ENCODE data around the gene FNBP1. TPM values are rescaled to one million over a fixed set of nuclear protein-coding genes. Genes with fewer than 3 reads are reported as not detected.

The FNBP1 gene
- total RNA-seq, 1 donor from 2014 or later = 12.1 TPM

DNA sequence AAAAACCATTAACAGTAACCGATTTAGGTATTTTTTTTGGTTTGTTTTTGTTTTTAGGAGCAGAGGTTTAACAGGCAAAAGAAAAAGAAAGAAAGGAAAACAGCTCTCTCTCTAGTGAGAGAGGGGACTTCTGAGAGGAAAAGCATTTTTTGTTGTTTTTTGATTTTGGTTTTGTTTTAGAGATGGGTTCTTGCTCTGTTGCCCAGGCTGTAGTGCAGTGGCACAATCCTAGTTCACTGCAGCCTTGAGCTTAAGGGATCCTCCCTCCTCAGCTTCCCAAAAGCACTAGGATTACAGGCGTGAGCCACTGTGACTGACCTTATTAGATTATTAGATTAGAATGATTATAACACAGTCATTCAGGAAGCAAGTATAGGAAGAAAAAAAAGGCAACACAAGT is 197.6 kb downstream of the FNBP1 start:
- H3K4me3 ChIP-seq (ENCODE audit: low read depth, low read length) = no peak overlapping the region
- no peaks in the 10 kb centered on the region for H3K36me3 ChIP-seq (ENCODE audit: control insufficient read depth, insufficient read depth, low read length)
- no peaks in the 10 kb centered on the region for H3K27me3 ChIP-seq (ENCODE audit: control insufficient read depth, insufficient read depth, low read length)
- TF ChIP-seq CTCF (IDR thresholded peaks at IDR 0.05; ENCODE audit: insufficient read depth, low read length, poor library complexity, severe bottlenecking) = no peak
- no peak for DNase-seq (ENCODE audit: low read depth)

- no peaks in the 10 kb centered on the region for H3K27me3 ChIP-seq (ENCODE audit: control insufficient read depth, insufficient read depth, low read length)
- no peaks in the 10 kb centered on the region for H3K36me3 ChIP-seq (ENCODE audit: control insufficient read depth, insufficient read depth, low read length)
- no peak for DNase-seq (ENCODE audit: low read depth)
- no peak overlapping the region for H3K4me3 ChIP-seq (ENCODE audit: low read depth, low read length)
- no peak for TF ChIP-seq CTCF (IDR thresholded peaks at IDR 0.05; ENCODE audit: insufficient read depth, low read length, poor library complexity, severe bottlenecking)
Observed at GRCh38 chr9:129841071-129841470, 201.9 kb downstream of the FNBP1 start.

- no peak for TF ChIP-seq CTCF (IDR thresholded peaks at IDR 0.05; ENCODE audit: insufficient read depth, low read length, poor library complexity, severe bottlenecking)
- Histone ChIP-seq H3K4me3 (ENCODE audit: low read depth, low read length) (no peak overlapping the region), H3K27me3 (ENCODE audit: control insufficient read depth, insufficient read depth, low read length) (no peaks in the 10 kb centered on the region), H3K36me3 (ENCODE audit: control insufficient read depth, insufficient read depth, low read length) (no peaks in the 10 kb centered on the region)
- DNase-seq (ENCODE audit: low read depth) = no peak
Observed at GRCh38 chr9:129840034-129840433, 203.0 kb downstream of the FNBP1 start.

DNA sequence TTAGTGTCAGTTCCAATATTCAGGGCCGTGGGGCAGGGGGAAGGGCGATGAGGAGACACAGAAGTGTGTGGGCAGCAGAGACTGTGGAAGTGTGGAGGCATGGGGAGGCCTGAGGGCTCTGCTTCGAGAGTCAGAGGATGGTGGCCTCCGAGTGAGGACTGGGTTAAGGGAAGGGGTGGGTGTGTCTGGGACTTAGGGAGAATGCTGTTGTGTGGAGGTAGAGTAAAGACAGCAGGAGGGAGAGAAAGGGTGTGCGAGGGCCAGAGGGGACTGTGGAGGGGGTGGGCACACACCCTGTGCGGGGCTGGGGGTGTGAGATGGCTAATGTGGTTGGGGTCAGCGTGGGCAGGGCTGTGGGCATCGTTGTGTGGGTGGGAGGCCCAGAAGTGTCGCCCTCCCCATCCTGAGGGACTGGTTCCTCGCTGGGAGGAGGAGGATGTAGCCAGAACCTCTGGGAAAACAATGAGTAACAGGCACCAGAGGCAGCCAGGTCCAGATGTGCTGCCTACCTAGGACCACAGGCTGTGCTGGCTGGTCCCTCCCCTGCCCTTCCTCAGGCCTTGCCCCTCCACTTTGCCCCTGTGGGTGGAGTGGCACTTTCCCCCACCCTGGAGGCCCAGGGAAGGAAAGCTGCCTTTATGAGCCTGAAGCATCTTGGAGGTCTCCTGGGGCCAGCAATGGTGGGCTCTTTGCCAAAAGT is 203.5 kb downstream of the FNBP1 start:
- no peak for TF ChIP-seq CTCF (IDR thresholded peaks at IDR 0.05; ENCODE audit: insufficient read depth, low read length, poor library complexity, severe bottlenecking)
- Histone ChIP-seq H3K36me3 (ENCODE audit: control insufficient read depth, insufficient read depth, low read length) (no peaks in the 10 kb centered on the region), H3K4me3 (ENCODE audit: low read depth, low read length) (no peak overlapping the region), H3K27me3 (ENCODE audit: control insufficient read depth, insufficient read depth, low read length) (no peaks in the 10 kb centered on the region)
- no peak for DNase-seq (ENCODE audit: low read depth)

DNA sequence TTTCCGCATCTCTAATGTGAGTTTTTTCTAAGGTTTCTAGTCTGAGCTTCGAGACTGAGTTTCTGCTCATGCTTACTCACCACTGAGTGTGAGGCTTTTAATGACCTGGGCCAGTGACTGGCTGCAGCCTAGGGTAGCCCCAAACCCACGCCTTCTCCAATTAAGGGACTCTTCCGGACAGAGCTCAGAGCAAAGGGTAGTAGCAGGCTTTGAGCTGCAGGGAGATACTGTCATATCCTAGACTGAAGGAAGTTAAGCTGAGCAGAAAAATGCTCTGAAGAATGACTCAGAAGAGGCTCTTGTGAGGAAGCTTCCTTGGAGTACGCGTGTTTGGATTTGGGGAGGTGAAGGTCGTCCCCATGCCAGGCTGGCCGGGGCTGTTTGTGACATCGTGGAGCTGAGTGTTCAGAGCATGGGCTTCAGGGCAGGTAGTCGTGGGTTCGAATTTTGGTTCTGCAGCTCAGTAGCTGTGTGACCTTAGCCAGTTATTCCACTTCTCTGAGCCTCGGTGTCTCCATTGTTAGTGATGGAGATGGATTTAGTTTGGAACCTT is 204.2 kb downstream of the FNBP1 start:
- no peak for DNase-seq (ENCODE audit: low read depth)
- H3K4me3 ChIP-seq (ENCODE audit: low read depth, low read length) = no peak overlapping the region
- no peak for TF ChIP-seq CTCF (IDR thresholded peaks at IDR 0.05; ENCODE audit: insufficient read depth, low read length, poor library complexity, severe bottlenecking)
- no peaks in the 10 kb centered on the region for H3K27me3 ChIP-seq (ENCODE audit: control insufficient read depth, insufficient read depth, low read length)
- no peaks in the 10 kb centered on the region for H3K36me3 ChIP-seq (ENCODE audit: control insufficient read depth, insufficient read depth, low read length)

Other genes starting within 250 kb of the FNBP1 start
- 32.8 and 39.5 TPM in 2 replicates for gene TOR1B, start 240.0 kb downstream of the FNBP1 start, total RNA-seq
- 52.4 and 79.6 TPM in 2 replicates for gene TOR1A, start 219.1 kb downstream of the FNBP1 start, total RNA-seq
- 50.9 and 77.3 TPM in 2 replicates for gene C9orf78, start 207.9 kb downstream of the FNBP1 start, total RNA-seq
- gene USP20, start 207.7 kb downstream of the FNBP1 start, total RNA-seq = 15.7 and 27.3 TPM in 2 replicates
- gene GPR107, start 10.7 kb upstream of the FNBP1 start, total RNA-seq = 29.4 and 33.5 TPM in 2 replicates
- gene NCS1, start 129.2 kb upstream of the FNBP1 start, total RNA-seq = 69.2 and 72.8 TPM in 2 replicates
- gene HMCN2, start 222.6 kb upstream of the FNBP1 start, total RNA-seq = 0.14 TPM in 1 of 2 replicates, not detected in the other